Dermis microvascular lymphatic vessel endothelial cell (primary cell): ENCODE results near the gene ASH1L. TPM values are rescaled to one million over a fixed set of nuclear protein-coding genes. Genes with fewer than 3 reads are reported as not detected.
"Not testable (repeated sequence)": the region's sequence is repeated elsewhere in the genome, so short reads cannot be mapped to it uniquely, and the experiment has no call there.

Source experiments
- DNase-seq, 2 donors: peaks; one replicate each; pipeline versions ENCODE4 v3.0.0 to v3.0.0-alpha.2; 2010; ENCODE audit warnings: low read depth in 2 of 2
- total RNA-seq: library from RNA; depleted of rRNA; stranded (reverse); fragments of >200 nt; gene quantifications from 2 replicates; pipeline ENCODE4 v1.2.1, GENCODE V29; 2014

The ASH1L gene
- total RNA-seq, 1 donor from 2014 or later, result 13.5 TPM

DNA sequence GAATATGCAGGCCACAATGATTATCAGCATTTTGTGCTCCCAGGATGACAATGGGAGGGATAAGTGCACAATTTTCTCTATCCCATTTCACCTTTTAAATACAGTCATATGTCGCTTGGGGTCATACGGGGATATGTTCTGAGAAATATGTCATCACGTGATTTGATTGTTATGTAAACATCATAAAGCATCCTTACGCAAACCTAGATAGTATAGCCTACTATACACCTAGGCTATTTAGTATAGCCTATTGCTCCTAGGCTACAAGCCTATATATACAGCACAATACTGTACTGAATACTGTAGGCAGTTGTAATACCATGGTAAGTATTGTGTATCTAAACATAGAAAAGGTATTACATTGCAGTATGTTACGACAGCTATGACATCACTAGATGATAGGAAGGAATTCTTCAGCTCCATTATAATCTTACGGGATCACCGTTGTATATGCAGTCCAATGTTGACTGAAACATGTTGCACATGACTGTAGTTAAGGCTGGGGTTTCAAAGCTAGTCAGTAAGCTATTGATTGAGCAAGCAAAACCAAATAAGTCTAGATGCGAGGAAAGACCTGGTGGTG is 223.0 kb downstream of the ASH1L start:
- no peak for DNase-seq

- no peak for DNase-seq
These were observed 227.6 kb downstream of the ASH1L start for GRCh38 chr1:155334962-155335361.

GRCh38 chr1:155329980-155330598 is 232.5 kb downstream of the ASH1L start:
- DNase-seq, result no peak

DNA sequence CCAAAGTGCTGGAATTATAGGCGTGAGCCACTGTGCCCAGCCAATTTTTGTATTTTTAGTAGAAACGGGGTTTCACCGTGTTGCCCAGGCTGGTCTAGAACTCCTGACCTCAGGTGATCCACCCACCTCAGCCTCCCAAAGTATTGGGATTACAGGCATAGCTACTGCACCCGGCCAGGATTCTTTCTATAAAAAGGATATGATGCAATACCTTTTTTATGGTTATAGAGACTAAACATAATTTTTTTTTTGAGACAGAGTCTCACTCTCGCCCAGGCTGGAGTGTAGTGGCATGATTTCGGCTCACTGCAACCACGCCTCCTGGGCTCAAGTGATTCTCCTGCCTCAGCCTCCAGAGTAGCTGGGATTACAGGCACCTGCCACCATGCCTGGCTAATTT is 233.7 kb downstream of the ASH1L start:
- not testable (repeated sequence) for DNase-seq

DNA sequence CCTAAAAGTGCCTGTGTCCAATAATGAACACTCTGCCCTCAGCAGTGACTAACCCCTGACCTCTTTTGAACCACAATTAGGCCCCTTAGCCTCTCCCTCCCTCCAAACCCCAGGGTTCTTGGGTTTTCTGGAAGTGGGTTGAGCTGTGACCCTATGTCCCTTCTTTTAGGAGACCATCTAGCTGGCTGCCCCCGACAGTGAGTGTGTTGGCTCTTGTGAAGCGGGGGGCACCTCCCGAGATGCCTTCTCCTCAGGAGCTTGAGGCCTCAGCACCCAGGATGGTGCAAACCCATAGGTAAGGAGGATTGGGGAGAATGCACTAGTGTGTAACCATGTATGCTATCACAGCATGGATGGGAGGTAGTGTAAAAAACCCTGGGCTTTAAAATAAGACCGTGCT is 234.6 kb downstream of the ASH1L start:
- DNase-seq, result no peak

DNA sequence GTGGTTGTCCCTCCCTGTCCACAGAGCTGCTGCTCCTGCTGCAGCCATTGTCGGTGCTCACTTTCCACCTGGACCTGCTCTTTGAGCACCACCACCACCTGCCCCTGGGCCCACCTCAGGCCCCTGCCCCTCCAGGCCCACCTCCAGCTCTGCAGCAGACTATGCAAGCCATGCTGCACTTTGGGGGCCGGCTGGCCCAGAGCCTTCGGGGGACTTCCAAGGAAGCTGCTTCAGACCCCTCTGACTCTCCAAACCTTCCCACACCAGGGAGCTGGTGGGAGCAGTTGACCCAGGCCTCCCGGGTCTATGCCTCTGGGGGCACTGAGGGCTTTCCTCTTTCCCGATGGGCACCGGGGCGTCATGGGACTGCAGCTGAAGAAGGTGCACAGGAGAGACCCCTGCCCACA is 236.0 kb downstream of the ASH1L start:
- DNase-seq, result no peak

GRCh38 chr1:155326020-155326526 is 236.5 kb downstream of the ASH1L start:
- no peak for DNase-seq

DNA sequence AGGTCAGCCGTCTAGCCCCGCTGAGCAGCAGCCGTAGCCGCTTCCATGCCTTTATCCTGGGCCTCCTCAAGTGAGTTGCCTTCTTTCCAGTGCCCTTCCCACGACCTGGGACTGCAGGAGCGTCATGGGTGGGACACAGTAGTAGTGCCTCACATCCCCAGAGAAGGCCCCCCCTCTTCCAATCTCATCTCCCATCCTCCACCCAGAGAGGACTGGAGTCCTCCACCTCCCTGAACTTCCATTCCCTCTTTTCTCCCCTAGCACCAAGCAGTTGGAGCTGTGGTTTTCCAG is 237.1 kb downstream of the ASH1L start:
- DNase-seq, result no peak

DNA sequence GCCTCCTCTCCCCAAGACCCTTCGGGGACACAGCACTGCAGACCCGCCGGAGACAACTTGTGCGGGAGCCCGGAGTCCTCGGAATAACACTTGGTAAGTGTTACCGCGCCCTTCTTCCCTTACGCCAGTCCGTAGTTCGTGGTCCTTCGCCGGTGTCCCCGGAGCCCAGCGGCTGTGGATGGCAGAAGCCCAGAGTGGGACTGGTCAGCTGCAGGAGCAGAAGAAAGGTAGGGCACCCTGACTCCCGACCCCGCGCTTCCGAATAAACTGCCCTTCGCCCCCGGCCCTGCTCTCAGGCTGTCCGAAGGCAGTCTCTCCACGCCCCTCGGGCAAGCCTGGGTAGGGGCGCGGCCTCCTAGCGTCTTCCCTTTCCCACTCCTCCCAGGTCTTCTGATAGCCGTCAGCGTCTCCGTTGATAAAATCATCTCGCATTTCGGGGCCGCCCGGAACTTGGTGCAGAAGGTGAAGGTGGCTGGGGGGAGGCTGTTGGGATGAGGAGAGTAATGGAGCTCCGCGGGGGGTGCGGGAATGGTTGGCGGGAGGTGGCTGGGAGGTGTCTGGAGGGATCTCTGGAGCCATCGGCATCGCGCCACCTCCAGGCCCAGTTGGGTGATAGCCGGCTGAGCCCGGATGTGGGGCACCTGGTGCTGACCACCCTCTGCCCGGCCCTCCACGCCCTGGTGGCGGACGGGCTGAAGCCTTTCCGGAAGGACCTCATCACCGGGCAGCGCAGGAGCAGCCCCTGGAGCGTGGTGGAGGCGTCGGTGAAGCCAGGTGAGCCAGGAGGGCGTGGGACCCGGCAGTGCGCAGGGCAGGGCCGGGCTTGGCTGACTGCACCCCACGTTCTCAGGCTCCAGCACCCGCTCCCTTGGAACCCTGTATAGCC is 237.6 kb downstream of the ASH1L start:
- DNase-seq, result peak in 1 of 2 donors; percentile 60

DNA sequence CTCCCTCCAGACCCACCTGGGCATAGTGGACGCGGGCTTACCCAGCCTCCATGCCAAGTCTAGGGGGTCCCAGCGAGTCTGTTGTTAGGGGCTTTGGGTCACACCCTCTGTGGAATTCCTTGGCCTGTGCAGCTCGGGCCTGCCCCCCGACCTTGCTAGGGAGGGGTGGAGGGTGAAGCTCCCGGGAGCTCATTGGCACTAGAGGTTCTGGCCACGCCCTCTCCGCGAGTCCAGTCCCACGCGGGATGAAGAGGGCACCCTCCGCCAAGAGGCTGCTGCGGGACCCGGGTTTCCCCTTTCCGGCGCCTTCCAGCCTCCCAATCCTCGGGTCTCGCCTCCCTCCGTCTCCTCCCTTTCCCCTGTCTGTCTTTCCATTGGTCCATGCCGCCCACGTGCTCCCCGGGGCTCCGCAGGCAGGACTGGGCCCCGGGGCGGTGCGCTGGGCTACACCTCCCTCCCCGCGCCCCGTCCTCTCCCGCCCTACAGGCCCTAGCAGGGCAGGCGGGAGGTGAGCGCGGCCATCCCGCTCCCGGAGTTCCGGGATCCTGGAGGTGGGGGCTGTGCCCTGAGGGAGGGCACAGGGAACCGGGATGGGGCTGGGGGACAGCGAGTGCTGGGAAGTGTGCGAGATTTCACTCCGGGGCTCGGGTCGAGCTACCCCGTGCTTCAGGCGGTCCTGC is 238.4 kb downstream of the ASH1L start:
- peak; percentile 68 to 95 for DNase-seq

DNA sequence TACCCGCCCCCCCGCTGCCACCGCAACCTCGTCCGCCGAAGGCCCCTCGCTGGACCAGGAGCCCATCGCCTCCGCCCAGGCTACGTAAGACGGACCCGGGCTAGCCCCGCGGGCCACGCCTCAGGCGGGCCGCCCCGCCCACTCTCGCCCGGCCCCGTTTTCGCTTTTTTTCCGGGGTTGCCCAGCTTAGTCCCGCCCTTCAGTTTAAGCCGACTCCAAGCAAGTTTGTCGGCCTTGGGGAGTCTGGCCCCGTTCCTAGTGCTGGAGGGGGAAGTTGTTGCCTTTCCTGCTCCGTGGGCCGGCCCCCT is 238.9 kb downstream of the ASH1L start:
- peak; percentile 48 to 92 for DNase-seq

- DNase-seq, result peak; percentile 52 to 92
These were observed 239.5 kb downstream of the ASH1L start for GRCh38 chr1:155322953-155323728.

DNA sequence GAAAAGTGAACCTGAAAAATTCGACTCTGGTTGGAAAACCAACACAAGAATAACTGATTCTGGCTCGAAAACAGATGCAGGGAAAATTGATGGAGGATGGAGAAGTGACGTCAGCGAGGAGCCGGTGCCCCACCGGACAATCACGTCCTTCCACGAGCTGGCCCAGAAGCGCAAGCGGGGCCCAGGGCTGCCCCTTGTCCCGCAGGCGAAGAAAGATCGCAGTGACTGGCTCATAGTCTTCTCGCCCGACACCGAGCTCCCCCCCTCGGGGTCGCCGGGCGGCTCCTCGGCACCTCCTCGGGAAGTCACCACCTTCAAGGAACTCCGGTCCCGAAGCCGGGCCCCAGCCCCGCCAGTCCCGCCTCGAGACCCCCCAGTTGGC is 240.0 kb downstream of the ASH1L start:
- DNase-seq, result peak in 1 of 2 donors; percentile 60

- peak in 1 of 2 donors; percentile 9 for DNase-seq
These were observed 240.7 kb downstream of the ASH1L start for GRCh38 chr1:155321639-155322503.

DNA sequence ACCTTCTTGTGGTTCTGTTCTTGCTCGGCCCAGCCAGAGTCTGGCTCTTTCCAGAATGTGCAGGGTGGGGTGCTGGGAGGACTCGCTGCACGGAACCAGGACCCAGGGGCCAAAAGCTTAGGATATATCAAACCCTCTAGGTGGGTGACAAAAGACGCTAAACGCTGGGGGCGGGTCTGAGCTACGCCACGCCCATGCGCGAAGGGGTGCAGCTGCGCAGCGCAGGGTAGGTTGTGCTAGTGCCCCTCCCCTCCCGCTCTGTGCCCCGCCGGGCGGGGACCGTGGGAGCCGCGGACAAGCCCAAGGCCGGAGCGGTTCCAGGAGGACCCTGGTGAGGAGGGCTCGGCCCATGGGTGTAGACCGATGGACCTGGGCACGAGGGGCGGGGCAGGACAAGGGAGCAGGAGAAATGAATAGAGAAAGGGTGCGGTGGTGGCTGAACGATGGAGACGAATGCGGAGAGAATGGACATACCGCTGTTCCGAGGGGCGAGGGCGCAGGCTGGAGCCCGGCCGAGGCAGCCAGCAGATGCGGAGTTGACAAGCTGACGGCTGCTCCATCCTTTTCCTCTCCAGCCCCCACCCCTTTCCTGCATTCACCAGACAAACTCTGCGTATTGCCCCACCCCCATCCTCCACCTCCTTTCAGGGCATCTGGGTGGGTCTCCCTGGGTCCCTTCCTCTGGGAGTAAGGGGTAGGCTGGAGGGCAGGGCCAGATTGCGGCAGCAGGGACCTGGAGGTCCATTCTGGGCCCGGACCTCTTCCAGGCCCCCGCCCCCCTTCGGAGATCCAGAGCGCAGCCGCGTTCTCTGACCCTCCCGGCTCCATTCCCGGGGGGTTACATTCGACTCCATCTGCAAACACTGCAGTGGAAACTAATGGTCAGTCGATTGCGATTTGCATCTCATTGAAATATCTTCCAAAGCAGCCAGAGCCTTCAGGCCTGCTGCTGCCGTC is 241.7 kb downstream of the ASH1L start, which contains the start of gene RUSC1:
TSS of gene RUSC1 (plus strand) at position 234 of the 957 bp plus-strand sequence. CDS start 880 bp downstream, outside the sequence.
- peak in 1 of 2 donors; percentile 70 for DNase-seq

- DNase-seq, result no peak
These were observed 242.4 kb downstream of the ASH1L start for GRCh38 chr1:155320252-155320651.

GRCh38 chr1:155319536-155319935 is 243.1 kb downstream of the ASH1L start:
- DNase-seq, result no peak

- DNase-seq, result no peak
These were observed 244.5 kb downstream of the ASH1L start for GRCh38 chr1:155318082-155318481.

DNA sequence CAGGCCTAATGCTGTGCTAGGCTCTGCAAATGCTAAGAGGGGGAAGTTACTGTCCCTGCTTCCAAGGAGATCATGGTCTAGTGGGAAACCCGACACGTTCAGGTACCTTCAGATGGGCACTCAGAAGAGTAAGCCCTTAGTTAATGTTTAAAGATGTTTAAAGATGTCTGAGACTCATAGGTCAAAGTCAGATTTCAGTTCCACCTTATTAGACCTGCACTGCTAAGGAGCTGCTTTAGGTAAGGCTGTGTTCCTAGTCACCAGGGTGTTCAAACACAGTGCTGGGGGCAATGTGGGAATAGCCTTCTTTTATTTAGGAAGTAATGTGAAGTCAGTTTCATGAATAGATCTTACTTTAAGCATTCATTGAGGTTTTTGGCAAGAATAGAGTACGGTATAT is 245.7 kb downstream of the ASH1L start:
- DNase-seq, result no peak
